Smooth muscle cell (in vitro differentiated cells): Measurements from ENCODE around the gene AMN1. TPM values are rescaled to one million over a fixed set of nuclear protein-coding genes. Genes with fewer than 3 reads are reported as not detected.

ENCODE experiments used
- DNase-seq: peaks from one replicate; lab custom pipeline; 2025; ENCODE audit not compliant: unreplicated experiment; lab: John Stamatoyannopoulos, UW
- H2AFZ ChIP-seq: fragments of 200-600 bp; sonication (generic); 2 replicates; pipeline ENCODE4 v1.6.0; 2016; ENCODE audit warnings: antibody characterized with exemption, low read depth, mild to moderate bottlenecking
- H3F3A ChIP-seq: fragments of 200-600 bp; sonication (generic); 2 replicates; pipeline ENCODE4 v1.6.0; 2017; ENCODE audit warnings: antibody characterized with exemption, low read depth
- H3K27ac ChIP-seq: fragments of 200-600 bp; sonication (generic); 2 replicates; pipeline ENCODE4 v1.5.1; 2016; ENCODE audit warnings: low read depth, mild to moderate bottlenecking
- H3K27me3 ChIP-seq: fragments of 200-600 bp; sonication (generic); 2 replicates; pipeline ENCODE4 v1.6.1; 2016; ENCODE audit warnings: low read depth, mild to moderate bottlenecking
- H3K36me3 ChIP-seq: fragments of 200-600 bp; sonication (generic); 2 replicates; pipeline ENCODE4 v1.5.1; 2016; ENCODE audit warnings: low read depth
- H3K4me1 ChIP-seq: fragments of 200-600 bp; sonication (generic); 2 replicates; pipeline ENCODE4 v1.5.1; 2016; ENCODE audit warnings: low read depth
- H3K4me2 ChIP-seq: fragments of 200-600 bp; sonication (generic); 2 replicates; pipeline ENCODE4 v1.6.0; 2016; ENCODE audit warnings: mild to moderate bottlenecking
- H3K4me3 ChIP-seq: fragments of 200-600 bp; sonication (generic); 2 replicates; pipeline ENCODE4 v1.5.1; 2016; ENCODE audit warnings: mild to moderate bottlenecking
- H3K79me2 ChIP-seq: fragments of 200-600 bp; sonication (generic); 2 replicates; pipeline ENCODE4 v1.6.0; 2016; ENCODE audit warnings: low read depth, mild to moderate bottlenecking
- H3K9ac ChIP-seq: fragments of 200-600 bp; sonication (generic); 2 replicates; pipeline ENCODE4 v1.6.0; 2016; ENCODE audit warnings: low read depth
- H3K9me3 ChIP-seq: fragments of 200-600 bp; sonication (generic); replicated peaks from 2 replicates; pipeline ENCODE4 v1.5.1; 2016; ENCODE audit warnings: low read depth
- H4K20me1 ChIP-seq: fragments of 200-600 bp; sonication (generic); 2 replicates; pipeline ENCODE4 v1.6.0; 2016; ENCODE audit warnings: low read depth
- WGBS: methylation state at CpG from one replicate; pipeline ENCODE4 v1.1.7; 2016; ENCODE audit warnings: low lambda C conversion rate; 5-methylcytosine and 5-hydroxymethylcytosine counted together
- polyA plus RNA-seq: library from polyadenylated mRNA; unstranded; fragments of >200 nt; fragmentation: Nextera tagmentation; extraction: Ambion mirVana; gene quantifications from 2 replicates; pipeline ENCODE4 v1.2.1, GENCODE V29; 2016
- total RNA-seq: library from RNA; depleted of rRNA; stranded (reverse); fragments of >200 nt; gene quantifications from 2 replicates; pipeline ENCODE4 v1.2.3, GENCODE V29; 2014
- TF ChIP-seq, protein P1 (sequence below): fragments of 200-600 bp; sonication (generic); IDR thresholded peaks from 2 replicates; pipeline ENCODE4 v1.5.1; 2017; ENCODE audit warnings: borderline replicate concordance, mild to moderate bottlenecking, antibody characterized with exemption; ENCODE audit not compliant: insufficient read depth, poor library complexity, severe bottlenecking

Gene AMN1
- total and polyA plus RNA-seq, 2 experiments from 2014 or later: 7.3 to 12.0 TPM

DNA sequence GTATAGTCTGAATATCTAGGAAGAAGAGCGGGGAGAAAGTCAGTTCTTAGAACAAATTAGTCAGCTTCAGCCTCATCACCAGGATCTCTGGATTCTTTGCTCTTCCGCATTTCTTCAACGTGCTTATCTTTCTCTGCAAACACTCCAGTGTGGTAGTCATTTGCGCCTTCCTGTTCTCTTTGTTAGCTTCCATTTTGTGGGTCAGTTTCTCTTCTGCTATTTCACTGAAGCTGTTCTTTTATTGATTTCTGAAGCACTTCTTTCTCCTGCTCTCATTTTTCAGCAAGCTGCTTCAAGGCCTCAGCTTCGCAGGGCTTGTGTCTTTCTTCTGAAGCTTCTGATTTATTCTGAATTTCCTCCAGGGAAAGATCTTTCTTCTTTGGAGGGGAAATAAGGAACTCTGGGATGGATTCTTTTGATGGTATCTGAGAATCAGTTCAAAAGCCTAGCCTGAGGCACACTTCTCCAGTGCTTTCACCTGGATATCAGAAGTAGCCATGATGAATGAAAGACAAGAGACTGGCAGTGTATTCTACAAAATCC, 13.5 kb downstream of the AMN1 start:
- Histone ChIP-seq H3K79me2 (no peaks in the 10 kb centered on the region), H3K36me3 (no peaks in the 10 kb centered on the region), H2AFZ (peak overlapping the region; percentile 100), H4K20me1 (no peaks in the 10 kb centered on the region), H3K9ac (peak overlapping the region; percentile 81), H3K4me1 (peaks cover 10% of the 10 kb centered on the region), H3F3A (peaks cover 9% of the 10 kb centered on the region), H3K4me3 (peak overlapping the region; percentile 38), H3K4me2 (peak overlapping the region; percentile 77), H3K9me3 (no peaks in the 10 kb centered on the region), H3K27me3 (no peaks in the 10 kb centered on the region), H3K27ac (peak overlapping the region; percentile 92)
- DNase-seq: no peak
- TF ChIP-seq, protein P1, sequence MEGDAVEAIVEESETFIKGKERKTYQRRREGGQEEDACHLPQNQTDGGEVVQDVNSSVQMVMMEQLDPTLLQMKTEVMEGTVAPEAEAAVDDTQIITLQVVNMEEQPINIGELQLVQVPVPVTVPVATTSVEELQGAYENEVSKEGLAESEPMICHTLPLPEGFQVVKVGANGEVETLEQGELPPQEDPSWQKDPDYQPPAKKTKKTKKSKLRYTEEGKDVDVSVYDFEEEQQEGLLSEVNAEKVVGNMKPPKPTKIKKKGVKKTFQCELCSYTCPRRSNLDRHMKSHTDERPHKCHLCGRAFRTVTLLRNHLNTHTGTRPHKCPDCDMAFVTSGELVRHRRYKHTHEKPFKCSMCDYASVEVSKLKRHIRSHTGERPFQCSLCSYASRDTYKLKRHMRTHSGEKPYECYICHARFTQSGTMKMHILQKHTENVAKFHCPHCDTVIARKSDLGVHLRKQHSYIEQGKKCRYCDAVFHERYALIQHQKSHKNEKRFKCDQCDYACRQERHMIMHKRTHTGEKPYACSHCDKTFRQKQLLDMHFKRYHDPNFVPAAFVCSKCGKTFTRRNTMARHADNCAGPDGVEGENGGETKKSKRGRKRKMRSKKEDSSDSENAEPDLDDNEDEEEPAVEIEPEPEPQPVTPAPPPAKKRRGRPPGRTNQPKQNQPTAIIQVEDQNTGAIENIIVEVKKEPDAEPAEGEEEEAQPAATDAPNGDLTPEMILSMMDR: no peak
- WGBS: 13% methylated on average over 5 of the region's 5 CpGs

DNA sequence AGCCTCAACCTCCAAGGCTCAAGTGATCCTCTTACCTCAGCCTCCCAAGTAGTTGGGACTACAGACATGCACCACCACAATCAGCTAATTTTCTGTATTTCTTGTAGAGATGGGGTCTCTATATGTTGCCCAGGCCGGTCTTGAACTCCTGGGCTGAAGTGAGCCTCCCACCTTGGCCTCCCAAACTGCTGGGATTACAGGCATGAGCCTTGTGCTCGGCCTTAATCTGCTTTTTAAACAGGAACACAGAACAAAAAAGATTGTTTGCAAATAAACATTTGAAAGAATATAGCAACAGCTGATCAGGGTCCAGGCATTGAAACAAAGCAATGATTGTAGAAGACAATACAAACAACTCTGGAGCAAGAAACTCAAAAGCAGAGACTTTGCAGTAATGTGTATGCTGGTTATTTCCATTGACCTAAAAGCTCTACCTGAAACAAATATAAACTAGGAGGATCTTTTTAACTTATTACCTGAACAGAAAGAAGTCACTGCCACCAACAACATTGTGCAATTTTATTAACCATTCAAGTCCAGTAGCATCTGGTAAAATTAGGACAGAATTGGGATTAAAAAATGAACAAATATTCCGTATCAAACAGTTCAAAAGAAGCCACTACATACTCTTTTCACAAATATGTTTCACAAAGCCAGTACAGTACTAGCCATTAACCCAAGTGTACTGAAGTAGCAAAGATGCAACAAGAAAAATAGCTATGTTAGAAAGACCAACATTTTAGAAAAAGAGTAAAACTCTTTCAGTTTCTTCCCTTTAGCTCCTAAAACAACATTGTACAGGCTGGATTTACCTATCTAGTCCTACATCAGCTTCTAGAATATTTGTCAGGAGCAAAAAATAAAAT, 14.2 kb downstream of the AMN1 start:
- 87% methylated on average over 3 of the region's 3 CpGs for WGBS
- H3K27ac ChIP-seq: peak overlapping the region; percentile 92
- H3K9ac ChIP-seq: peak overlapping the region; percentile 81
- TF ChIP-seq, protein P1: no peak
- no peaks in the 10 kb centered on the region for H3K27me3 ChIP-seq
- no peaks in the 10 kb centered on the region for H3K9me3 ChIP-seq
- H3K79me2 ChIP-seq: no peaks in the 10 kb centered on the region
- H3F3A ChIP-seq: peaks cover 9% of the 10 kb centered on the region
- peaks cover 10% of the 10 kb centered on the region for H3K4me1 ChIP-seq
- no peak for DNase-seq
- H3K4me2 ChIP-seq: peak overlapping the region; percentile 77
- no peaks in the 10 kb centered on the region for H4K20me1 ChIP-seq
- H3K4me3 ChIP-seq: peak overlapping the region; percentile 38
- peak overlapping the region; percentile 100 for H2AFZ ChIP-seq
- H3K36me3 ChIP-seq: no peaks in the 10 kb centered on the region

DNA sequence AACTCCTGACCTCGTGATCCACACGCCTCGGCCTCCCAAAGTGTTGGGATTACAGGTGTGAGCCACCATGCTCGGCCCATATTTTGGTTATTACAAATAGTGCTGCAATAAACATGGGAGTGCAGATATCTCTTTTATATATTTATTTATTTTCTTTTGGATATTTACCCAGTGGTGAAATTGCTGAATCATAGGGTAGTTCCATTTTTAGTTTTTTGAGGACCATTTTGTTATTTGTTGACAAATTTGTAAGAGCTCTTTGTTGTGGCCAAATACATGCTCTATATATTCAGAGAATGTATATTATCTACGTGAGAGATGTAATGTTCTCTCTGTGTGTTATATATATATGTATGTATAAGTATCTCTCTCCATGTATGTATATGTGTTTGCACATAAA, 15.9 kb downstream of the AMN1 start:
- 97% methylated on average over 5 of the region's 5 CpGs for WGBS

More for the DNA sequence above, 15.9 kb downstream of the AMN1 start:
- H3K4me3 ChIP-seq: no peak overlapping the region
- H4K20me1 ChIP-seq: no peaks in the 10 kb centered on the region
- H2AFZ ChIP-seq: no peak overlapping the region
- H3K27me3 ChIP-seq: no peaks in the 10 kb centered on the region
- DNase-seq: no peak
- no peak overlapping the region for H3K9ac ChIP-seq
- H3F3A ChIP-seq: peaks cover 9% of the 10 kb centered on the region
- peaks cover 10% of the 10 kb centered on the region for H3K4me1 ChIP-seq
- no peaks in the 10 kb centered on the region for H3K36me3 ChIP-seq
- no peaks in the 10 kb centered on the region for H3K79me2 ChIP-seq
- no peak overlapping the region for H3K27ac ChIP-seq
- no peak overlapping the region for H3K4me2 ChIP-seq
- TF ChIP-seq, protein P1: no peak
- H3K9me3 ChIP-seq: no peaks in the 10 kb centered on the region
